CD4-positive, alpha-beta T cell treated with Interleukin-10 for 1 hour (primary cell): ENCODE results near the gene ZNF221.

Experiments used
- DNase-seq: peaks from one replicate; pipeline ENCODE4 v3.0.0-alpha.2; 2020

ZNF221 gene

GRCh38 chr19:43960411-43960810 is 9.4 kb downstream of the ZNF221 start:
- no peak for DNase-seq

GRCh38 chr19:43966079-43966694 is 15.2 kb downstream of the ZNF221 start:
- DNase-seq = no peak

- no peak for DNase-seq
These were observed 25.7 kb downstream of the ZNF221 start for GRCh38 chr19:43976732-43977131.

GRCh38 chr19:43983544-43983911 is 32.5 kb downstream of the ZNF221 start:
- DNase-seq = no peak

- DNase-seq = peak; percentile 84
These were observed 33.1 kb downstream of the ZNF221 start, which contains the start of gene ZNF155 for GRCh38 chr19:43983912-43984686. TSS of gene ZNF155 (plus strand) at chr19:43984188. CDS start at chr19:43988544, 4,356 bp downstream.

- DNase-seq = no peak
These were observed 33.6 kb downstream of the ZNF221 start for GRCh38 chr19:43984687-43985000.

- DNase-seq = no peak
These were observed 46.7 kb downstream of the ZNF221 start for GRCh38 chr19:43997631-43998290.

- DNase-seq = no peak
These were observed 51.2 kb downstream of the ZNF221 start for GRCh38 chr19:44002212-44002565.

- peak; percentile 92 for DNase-seq
These were observed 51.8 kb downstream of the ZNF221 start, which contains the start of gene ZNF230 for GRCh38 chr19:44002566-44003460. TSS of gene ZNF230 (plus strand) at chr19:44002957. CDS start at chr19:44007079, 4,122 bp downstream.

GRCh38 chr19:44003461-44004009 is 52.5 kb downstream of the ZNF221 start:
- DNase-seq = peak; percentile 25

GRCh38 chr19:44005973-44006372 is 54.9 kb downstream of the ZNF221 start:
- no peak for DNase-seq

GRCh38 chr19:44007473-44007872 is 56.4 kb downstream of the ZNF221 start:
- DNase-seq = no peak

GRCh38 chr19:44010468-44010867 is 59.4 kb downstream of the ZNF221 start:
- no peak for DNase-seq
